ENCODE data around the gene EPHA2.

GRCh38 chr1:16196874-16197273 is 41.0 kb upstream of the EPHA2 start:
- TF ChIP-seq, protein P1, sequence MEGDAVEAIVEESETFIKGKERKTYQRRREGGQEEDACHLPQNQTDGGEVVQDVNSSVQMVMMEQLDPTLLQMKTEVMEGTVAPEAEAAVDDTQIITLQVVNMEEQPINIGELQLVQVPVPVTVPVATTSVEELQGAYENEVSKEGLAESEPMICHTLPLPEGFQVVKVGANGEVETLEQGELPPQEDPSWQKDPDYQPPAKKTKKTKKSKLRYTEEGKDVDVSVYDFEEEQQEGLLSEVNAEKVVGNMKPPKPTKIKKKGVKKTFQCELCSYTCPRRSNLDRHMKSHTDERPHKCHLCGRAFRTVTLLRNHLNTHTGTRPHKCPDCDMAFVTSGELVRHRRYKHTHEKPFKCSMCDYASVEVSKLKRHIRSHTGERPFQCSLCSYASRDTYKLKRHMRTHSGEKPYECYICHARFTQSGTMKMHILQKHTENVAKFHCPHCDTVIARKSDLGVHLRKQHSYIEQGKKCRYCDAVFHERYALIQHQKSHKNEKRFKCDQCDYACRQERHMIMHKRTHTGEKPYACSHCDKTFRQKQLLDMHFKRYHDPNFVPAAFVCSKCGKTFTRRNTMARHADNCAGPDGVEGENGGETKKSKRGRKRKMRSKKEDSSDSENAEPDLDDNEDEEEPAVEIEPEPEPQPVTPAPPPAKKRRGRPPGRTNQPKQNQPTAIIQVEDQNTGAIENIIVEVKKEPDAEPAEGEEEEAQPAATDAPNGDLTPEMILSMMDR (conservative IDR thresholded peaks at IDR 0.05; ENCODE audit: low read depth in 2 of 2): no peak
- TF ChIP-seq EZH2phosphoT487 (IDR thresholded peaks at IDR 0.05; ENCODE audit: unreplicated experiment) (no peak), STAT1 (IDR thresholded peaks at IDR 0.05; ENCODE audit: unreplicated experiment) (no peak), POLR2AphosphoS5 (IDR thresholded peaks at IDR 0.05; ENCODE audit: low read depth) (no peak), EZH2 (IDR thresholded peaks at IDR 0.05; ENCODE audit: low read depth, unreplicated experiment) (no peak), CREB1 (CRISPR knock-in tag; IDR thresholded peaks at IDR 0.05; ENCODE audit: low read depth) (no peak)
- TF ChIP-seq, protein P2, sequence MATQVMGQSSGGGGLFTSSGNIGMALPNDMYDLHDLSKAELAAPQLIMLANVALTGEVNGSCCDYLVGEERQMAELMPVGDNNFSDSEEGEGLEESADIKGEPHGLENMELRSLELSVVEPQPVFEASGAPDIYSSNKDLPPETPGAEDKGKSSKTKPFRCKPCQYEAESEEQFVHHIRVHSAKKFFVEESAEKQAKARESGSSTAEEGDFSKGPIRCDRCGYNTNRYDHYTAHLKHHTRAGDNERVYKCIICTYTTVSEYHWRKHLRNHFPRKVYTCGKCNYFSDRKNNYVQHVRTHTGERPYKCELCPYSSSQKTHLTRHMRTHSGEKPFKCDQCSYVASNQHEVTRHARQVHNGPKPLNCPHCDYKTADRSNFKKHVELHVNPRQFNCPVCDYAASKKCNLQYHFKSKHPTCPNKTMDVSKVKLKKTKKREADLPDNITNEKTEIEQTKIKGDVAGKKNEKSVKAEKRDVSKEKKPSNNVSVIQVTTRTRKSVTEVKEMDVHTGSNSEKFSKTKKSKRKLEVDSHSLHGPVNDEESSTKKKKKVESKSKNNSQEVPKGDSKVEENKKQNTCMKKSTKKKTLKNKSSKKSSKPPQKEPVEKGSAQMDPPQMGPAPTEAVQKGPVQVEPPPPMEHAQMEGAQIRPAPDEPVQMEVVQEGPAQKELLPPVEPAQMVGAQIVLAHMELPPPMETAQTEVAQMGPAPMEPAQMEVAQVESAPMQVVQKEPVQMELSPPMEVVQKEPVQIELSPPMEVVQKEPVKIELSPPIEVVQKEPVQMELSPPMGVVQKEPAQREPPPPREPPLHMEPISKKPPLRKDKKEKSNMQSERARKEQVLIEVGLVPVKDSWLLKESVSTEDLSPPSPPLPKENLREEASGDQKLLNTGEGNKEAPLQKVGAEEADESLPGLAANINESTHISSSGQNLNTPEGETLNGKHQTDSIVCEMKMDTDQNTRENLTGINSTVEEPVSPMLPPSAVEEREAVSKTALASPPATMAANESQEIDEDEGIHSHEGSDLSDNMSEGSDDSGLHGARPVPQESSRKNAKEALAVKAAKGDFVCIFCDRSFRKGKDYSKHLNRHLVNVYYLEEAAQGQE (IDR thresholded peaks at IDR 0.05; ENCODE audit: unreplicated experiment): no peak
- TF ChIP-seq, protein P3, sequence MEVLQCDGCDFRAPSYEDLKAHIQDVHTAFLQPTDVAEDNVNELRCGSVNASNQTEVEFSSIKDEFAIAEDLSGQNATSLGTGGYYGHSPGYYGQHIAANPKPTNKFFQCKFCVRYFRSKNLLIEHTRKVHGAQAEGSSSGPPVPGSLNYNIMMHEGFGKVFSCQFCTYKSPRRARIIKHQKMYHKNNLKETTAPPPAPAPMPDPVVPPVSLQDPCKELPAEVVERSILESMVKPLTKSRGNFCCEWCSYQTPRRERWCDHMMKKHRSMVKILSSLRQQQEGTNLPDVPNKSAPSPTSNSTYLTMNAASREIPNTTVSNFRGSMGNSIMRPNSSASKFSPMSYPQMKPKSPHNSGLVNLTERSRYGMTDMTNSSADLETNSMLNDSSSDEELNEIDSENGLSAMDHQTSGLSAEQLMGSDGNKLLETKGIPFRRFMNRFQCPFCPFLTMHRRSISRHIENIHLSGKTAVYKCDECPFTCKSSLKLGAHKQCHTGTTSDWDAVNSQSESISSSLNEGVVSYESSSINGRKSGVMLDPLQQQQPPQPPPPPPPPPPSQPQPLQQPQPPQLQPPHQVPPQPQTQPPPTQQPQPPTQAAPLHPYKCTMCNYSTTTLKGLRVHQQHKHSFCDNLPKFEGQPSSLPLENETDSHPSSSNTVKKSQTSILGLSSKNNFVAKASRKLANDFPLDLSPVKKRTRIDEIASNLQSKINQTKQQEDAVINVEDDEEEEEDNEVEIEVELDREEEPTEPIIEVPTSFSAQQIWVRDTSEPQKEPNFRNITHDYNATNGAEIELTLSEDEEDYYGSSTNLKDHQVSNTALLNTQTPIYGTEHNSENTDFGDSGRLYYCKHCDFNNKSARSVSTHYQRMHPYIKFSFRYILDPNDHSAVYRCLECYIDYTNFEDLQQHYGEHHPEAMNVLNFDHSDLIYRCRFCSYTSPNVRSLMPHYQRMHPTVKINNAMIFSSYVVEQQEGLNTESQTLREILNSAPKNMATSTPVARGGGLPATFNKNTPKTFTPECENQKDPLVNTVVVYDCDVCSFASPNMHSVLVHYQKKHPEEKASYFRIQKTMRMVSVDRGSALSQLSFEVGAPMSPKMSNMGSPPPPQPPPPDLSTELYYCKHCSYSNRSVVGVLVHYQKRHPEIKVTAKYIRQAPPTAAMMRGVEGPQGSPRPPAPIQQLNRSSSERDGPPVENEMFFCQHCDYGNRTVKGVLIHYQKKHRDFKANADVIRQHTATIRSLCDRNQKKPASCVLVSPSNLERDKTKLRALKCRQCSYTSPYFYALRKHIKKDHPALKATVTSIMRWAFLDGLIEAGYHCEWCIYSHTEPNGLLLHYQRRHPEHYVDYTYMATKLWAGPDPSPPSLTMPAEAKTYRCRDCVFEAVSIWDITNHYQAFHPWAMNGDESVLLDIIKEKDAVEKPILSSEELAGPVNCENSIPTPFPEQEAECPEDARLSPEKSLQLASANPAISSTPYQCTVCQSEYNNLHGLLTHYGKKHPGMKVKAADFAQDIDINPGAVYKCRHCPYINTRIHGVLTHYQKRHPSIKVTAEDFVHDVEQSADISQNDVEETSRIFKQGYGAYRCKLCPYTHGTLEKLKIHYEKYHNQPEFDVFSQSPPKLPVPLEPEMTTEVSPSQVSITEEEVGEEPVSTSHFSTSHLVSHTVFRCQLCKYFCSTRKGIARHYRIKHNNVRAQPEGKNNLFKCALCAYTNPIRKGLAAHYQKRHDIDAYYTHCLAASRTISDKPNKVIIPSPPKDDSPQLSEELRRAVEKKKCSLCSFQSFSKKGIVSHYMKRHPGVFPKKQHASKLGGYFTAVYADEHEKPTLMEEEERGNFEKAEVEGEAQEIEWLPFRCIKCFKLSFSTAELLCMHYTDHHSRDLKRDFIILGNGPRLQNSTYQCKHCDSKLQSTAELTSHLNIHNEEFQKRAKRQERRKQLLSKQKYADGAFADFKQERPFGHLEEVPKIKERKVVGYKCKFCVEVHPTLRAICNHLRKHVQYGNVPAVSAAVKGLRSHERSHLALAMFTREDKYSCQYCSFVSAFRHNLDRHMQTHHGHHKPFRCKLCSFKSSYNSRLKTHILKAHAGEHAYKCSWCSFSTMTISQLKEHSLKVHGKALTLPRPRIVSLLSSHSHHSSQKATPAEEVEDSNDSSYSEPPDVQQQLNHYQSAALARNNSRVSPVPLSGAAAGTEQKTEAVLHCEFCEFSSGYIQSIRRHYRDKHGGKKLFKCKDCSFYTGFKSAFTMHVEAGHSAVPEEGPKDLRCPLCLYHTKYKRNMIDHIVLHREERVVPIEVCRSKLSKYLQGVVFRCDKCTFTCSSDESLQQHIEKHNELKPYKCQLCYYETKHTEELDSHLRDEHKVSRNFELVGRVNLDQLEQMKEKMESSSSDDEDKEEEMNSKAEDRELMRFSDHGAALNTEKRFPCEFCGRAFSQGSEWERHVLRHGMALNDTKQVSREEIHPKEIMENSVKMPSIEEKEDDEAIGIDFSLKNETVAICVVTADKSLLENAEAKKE (CRISPR knock-in tag; IDR thresholded peaks at IDR 0.05): no peak

All from GM23338 (cell line).